Measurements from ENCODE around the gene GNAQ.

Gene GNAQ

GRCh38 chr9:77810047-77810446 is 221.6 kb downstream of the GNAQ start:
- no peak for TF ChIP-seq GATA3 (IDR thresholded peaks at IDR 0.05; ENCODE audit: low read depth, low read length)
- no peak for TF ChIP-seq GATA2 (IDR thresholded peaks at IDR 0.05; ENCODE audit: low read depth, low read length)

- TF ChIP-seq GATA3 (IDR thresholded peaks at IDR 0.05; ENCODE audit: low read depth, low read length) (no peak), GATA2 (IDR thresholded peaks at IDR 0.05; ENCODE audit: low read depth, low read length) (no peak)
Observed at GRCh38 chr9:77809552-77809951, 222.1 kb downstream of the GNAQ start.

- TF ChIP-seq GATA2 (IDR thresholded peaks at IDR 0.05; ENCODE audit: low read depth, low read length) (no peak), GATA3 (IDR thresholded peaks at IDR 0.05; ENCODE audit: low read depth, low read length) (no peak)
Observed at GRCh38 chr9:77808751-77809081, 222.9 kb downstream of the GNAQ start.

GRCh38 chr9:77807846-77808750 is 223.5 kb downstream of the GNAQ start:
- no peak for TF ChIP-seq GATA3 (IDR thresholded peaks at IDR 0.05; ENCODE audit: low read depth, low read length)
- no peak for TF ChIP-seq GATA2 (IDR thresholded peaks at IDR 0.05; ENCODE audit: low read depth, low read length)

GRCh38 chr9:77807281-77807683 is 224.3 kb downstream of the GNAQ start:
- TF ChIP-seq GATA2 (IDR thresholded peaks at IDR 0.05; ENCODE audit: low read depth, low read length) = no peak
- TF ChIP-seq GATA3 (IDR thresholded peaks at IDR 0.05; ENCODE audit: low read depth, low read length) = no peak

GRCh38 chr9:77806741-77807140 is 224.9 kb downstream of the GNAQ start:
- TF ChIP-seq GATA3 (IDR thresholded peaks at IDR 0.05; ENCODE audit: low read depth, low read length) = no peak
- no peak for TF ChIP-seq GATA2 (IDR thresholded peaks at IDR 0.05; ENCODE audit: low read depth, low read length)

- TF ChIP-seq GATA2 (IDR thresholded peaks at IDR 0.05; ENCODE audit: low read depth, low read length) = no peak
- TF ChIP-seq GATA3 (IDR thresholded peaks at IDR 0.05; ENCODE audit: low read depth, low read length) = no peak
Observed at GRCh38 chr9:77805810-77806209, 225.8 kb downstream of the GNAQ start.

- TF ChIP-seq GATA2 (IDR thresholded peaks at IDR 0.05; ENCODE audit: low read depth, low read length) (no peak), GATA3 (IDR thresholded peaks at IDR 0.05; ENCODE audit: low read depth, low read length) (no peak)
Observed at GRCh38 chr9:77803423-77803822, 228.2 kb downstream of the GNAQ start.

GRCh38 chr9:77802515-77803293 is 228.9 kb downstream of the GNAQ start:
- TF ChIP-seq GATA2 (IDR thresholded peaks at IDR 0.05; ENCODE audit: low read depth, low read length) (no peak), GATA3 (IDR thresholded peaks at IDR 0.05; ENCODE audit: low read depth, low read length) (no peak)

- no peak for TF ChIP-seq GATA2 (IDR thresholded peaks at IDR 0.05; ENCODE audit: low read depth, low read length)
- TF ChIP-seq GATA3 (IDR thresholded peaks at IDR 0.05; ENCODE audit: low read depth, low read length) = no peak
Observed at GRCh38 chr9:77802064-77802463, 229.5 kb downstream of the GNAQ start.

- TF ChIP-seq GATA3 (IDR thresholded peaks at IDR 0.05; ENCODE audit: low read depth, low read length) (no peak), GATA2 (IDR thresholded peaks at IDR 0.05; ENCODE audit: low read depth, low read length) (no peak)
Observed at GRCh38 chr9:77800924-77801551, 230.6 kb downstream of the GNAQ start.

- no peak for TF ChIP-seq GATA2 (IDR thresholded peaks at IDR 0.05; ENCODE audit: low read depth, low read length)
- TF ChIP-seq GATA3 (IDR thresholded peaks at IDR 0.05; ENCODE audit: low read depth, low read length) = no peak
Observed at GRCh38 chr9:77798140-77798539, 233.5 kb downstream of the GNAQ start.

GRCh38 chr9:77794985-77795384 is 236.6 kb downstream of the GNAQ start:
- TF ChIP-seq GATA3 (IDR thresholded peaks at IDR 0.05; ENCODE audit: low read depth, low read length) (no peak), GATA2 (IDR thresholded peaks at IDR 0.05; ENCODE audit: low read depth, low read length) (no peak)

GRCh38 chr9:77793849-77794248 is 237.8 kb downstream of the GNAQ start:
- TF ChIP-seq GATA2 (IDR thresholded peaks at IDR 0.05; ENCODE audit: low read depth, low read length) (no peak), GATA3 (IDR thresholded peaks at IDR 0.05; ENCODE audit: low read depth, low read length) (no peak)

All from SH-SY5Y (cell line).